RCC 7860 (cell line): ENCODE measurements around the gene D2HGDH.

Source experiments
- DNase-seq: peaks from one replicate; pipeline ENCODE4 v3.0.0-alpha.2; 2015; ENCODE audit warnings: low spot score
- FAIRE-seq: peaks from 2 replicates; lab custom pipeline; 2012; peaks lifted over from hg19 to GRCh38; lab: Jason Lieb, UNC

D2HGDH gene

GRCh38 chr2:241734467-241735208 lies at the start of gene D2HGDH:
TSS of gene D2HGDH (plus strand) at chr2:241734630. CDS start at chr2:241735225, 595 bp downstream.
- DNase-seq (peak; percentile 65), FAIRE-seq (no peak)

- FAIRE-seq: no peak
- DNase-seq: no peak
Measured at GRCh38 chr2:241686324-241686649, 48.1 kb upstream of the D2HGDH start.

- FAIRE-seq (no peak), DNase-seq (peak; percentile 92)
Measured at GRCh38 chr2:241686650-241687425, 47.6 kb upstream of the D2HGDH start, which contains the start of gene DTYMK. TSS of gene DTYMK (minus strand) at chr2:241686815. CDS start at chr2:241686783, 32 bp downstream.

GRCh38 chr2:241689306-241689705 lies 45.1 kb upstream of the D2HGDH start:
- no peak for FAIRE-seq
- no peak for DNase-seq

- FAIRE-seq: no peak
- no peak for DNase-seq
Measured at GRCh38 chr2:241690202-241690717, 44.2 kb upstream of the D2HGDH start.

- DNase-seq (peak; percentile 59), FAIRE-seq (no peak)
Measured at GRCh38 chr2:241692448-241692847, 42.0 kb upstream of the D2HGDH start.

GRCh38 chr2:241695651-241696050 lies 38.8 kb upstream of the D2HGDH start:
- FAIRE-seq (no peak), DNase-seq (no peak)

GRCh38 chr2:241701149-241701398 lies 33.4 kb upstream of the D2HGDH start:
- DNase-seq: no peak
- FAIRE-seq: no peak

- DNase-seq (peak; percentile 78), FAIRE-seq (no peak)
Measured at GRCh38 chr2:241701399-241702154, 32.9 kb upstream of the D2HGDH start, which contains the start of gene ING5. TSS of gene ING5 (plus strand) at chr2:241702039. CDS start at chr2:241702066, 27 bp downstream.

GRCh38 chr2:241702155-241703031 lies 32.0 kb upstream of the D2HGDH start:
- no peak for FAIRE-seq
- DNase-seq: peak; percentile 72

- FAIRE-seq (no peak), DNase-seq (no peak)
Measured at GRCh38 chr2:241703032-241703604, 31.3 kb upstream of the D2HGDH start.

GRCh38 chr2:241706537-241706936 lies 27.9 kb upstream of the D2HGDH start:
- DNase-seq: no peak
- FAIRE-seq: no peak

- DNase-seq (no peak), FAIRE-seq (no peak)
Measured at GRCh38 chr2:241708879-241709278, 25.6 kb upstream of the D2HGDH start.

- DNase-seq (no peak), FAIRE-seq (no peak)
Measured at GRCh38 chr2:241719093-241719492, 15.3 kb upstream of the D2HGDH start.

- DNase-seq: no peak
- no peak for FAIRE-seq
Measured at GRCh38 chr2:241720099-241720498, 14.3 kb upstream of the D2HGDH start.

GRCh38 chr2:241720560-241720959 lies 13.9 kb upstream of the D2HGDH start:
- no peak for DNase-seq
- FAIRE-seq: no peak

- no peak for DNase-seq
- no peak for FAIRE-seq
Measured at GRCh38 chr2:241721852-241722251, 12.6 kb upstream of the D2HGDH start.

GRCh38 chr2:241722896-241723454 lies 11.5 kb upstream of the D2HGDH start:
- FAIRE-seq (no peak), DNase-seq (no peak)

GRCh38 chr2:241724259-241724974 lies 10.0 kb upstream of the D2HGDH start:
- no peak for DNase-seq
- no peak for FAIRE-seq
